NCI-H748 (cell line): Measurements from ENCODE around the gene CCDC121.

Experiments
- DNase-seq: peaks from one replicate; lab custom pipeline; 2025; ENCODE audit not compliant: unreplicated experiment; lab: John Stamatoyannopoulos, UW

The CCDC121 gene

DNA sequence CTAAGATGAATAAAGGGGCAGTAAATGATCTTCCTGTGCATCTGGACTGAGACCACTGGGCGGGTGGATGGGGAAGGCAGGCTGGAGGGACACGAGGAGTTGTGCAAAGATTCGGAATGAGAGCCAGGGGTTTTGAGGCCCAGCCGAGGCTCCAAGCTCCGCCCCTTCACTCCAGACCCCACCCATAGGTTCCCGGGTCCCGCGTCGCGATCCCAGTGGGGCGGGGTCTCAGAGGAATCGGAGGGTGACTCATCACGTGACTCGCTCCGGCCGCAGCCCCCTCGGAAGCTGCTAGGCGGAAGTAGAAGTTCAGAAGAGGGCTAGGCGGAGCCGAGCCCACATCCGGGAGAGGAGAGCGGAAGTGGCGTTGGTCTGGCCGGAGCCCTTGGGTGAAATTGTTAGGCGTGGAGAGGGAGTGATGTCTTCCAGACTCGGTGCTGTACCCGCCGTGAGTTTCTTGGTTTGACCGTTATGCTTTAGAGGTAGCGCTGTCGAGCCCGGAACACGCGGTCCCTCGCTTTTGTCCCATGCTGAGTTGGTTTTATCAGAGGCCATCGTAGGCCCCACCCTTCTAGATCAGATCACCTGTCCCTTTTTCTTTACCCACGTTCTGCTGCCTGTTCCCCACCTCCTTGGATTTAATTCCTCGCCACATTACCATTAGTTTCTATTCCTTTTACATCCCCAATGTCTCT lies 46.0 kb downstream of the CCDC121 start, which contains the start of gene ZNF512:
Gene ZNF512, plus strand, starts transcription at position 348 of the 695 bp plus-strand sequence. Its CDS starts 71 bp downstream, at position 419.
- DNase-seq, result peak; percentile 98

DNA sequence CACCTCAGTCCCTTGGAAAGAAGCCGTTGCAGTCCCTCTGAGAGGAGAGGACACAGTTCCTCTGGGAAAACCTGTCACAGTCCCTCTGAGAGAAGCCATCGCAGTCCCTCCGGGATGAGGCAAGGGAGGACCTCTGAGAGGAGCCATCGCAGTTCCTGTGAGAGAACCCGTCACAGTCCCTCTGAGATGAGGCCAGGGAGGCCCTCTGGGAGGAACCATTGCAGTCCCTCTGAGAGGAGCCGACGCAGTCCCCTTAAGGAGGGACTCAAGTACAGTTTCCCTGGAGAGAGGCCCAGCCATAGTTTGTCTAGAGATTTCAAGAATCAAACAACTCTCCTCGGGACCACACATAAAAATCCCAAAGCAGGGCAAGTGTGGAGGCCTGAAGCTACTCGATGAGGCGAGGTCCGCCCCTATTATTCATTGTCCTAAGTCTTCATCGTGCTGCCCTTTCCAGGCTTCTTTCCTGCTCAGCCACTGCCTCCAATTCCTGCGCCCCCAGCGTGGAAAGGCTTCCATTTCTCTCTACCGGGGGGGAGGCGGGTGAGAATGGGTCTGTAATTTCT lies 46.6 kb downstream of the CCDC121 start:
- DNase-seq, result peak; percentile 39

DNA sequence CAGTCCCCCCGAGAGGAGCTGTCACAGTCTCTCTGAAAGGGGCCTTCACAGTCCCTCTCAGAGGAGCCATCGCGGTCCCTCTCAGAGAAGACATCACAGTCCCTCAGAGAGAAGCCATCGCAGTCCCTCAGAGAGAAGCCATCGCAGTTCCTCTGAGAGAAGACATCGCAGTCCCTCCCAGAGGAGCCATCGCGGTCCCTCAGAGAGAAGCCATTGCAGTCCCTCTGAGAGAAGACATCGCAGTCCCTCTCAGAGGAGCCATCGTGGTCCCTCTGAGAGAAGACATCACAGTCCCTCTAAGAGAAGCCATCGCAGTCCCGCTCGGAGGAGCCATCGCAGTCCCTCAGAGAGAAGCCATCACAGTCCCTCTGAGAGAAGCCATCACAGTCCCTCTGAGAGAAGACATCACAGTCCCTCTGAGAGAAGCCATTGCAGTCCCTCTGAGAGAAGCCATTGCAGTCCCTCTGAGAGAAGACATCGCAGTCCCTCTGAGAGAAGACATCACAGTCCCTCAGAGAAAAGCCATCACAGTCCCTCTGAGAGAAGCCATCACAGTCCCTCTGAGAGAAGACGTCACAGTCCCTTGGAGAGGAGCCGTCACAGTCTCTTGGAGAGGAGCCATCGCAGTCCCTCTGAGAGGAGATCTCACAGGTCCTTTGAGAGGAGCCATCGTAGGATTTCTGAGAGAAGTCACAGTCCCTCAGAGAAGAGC lies 47.2 kb downstream of the CCDC121 start:
- DNase-seq, result no peak
